Right lung (tissue), 5 donors: ENCODE measurements around the gene PCGF2. TPM values are rescaled to one million over a fixed set of nuclear protein-coding genes. Genes with fewer than 3 reads are reported as not detected.

Experiments used
- DNase-seq, 2 donors: peaks; one replicate each; pipeline ENCODE4 v3.0.0-alpha.2; 2013
- polyA plus RNA-seq, 5 donors: library from polyadenylated mRNA; unstranded; fragments of 120-200 nt; gene quantifications; one replicate each; pipeline versions ENCODE4 v1.2.1 to v1.2.3, GENCODE V29; 2013; ENCODE audit warnings: inconsistent platforms in 1 of 5, low replicate concordance in 1 of 5; ENCODE audit not compliant: insufficient read length in 5 of 5, insufficient read depth in 1 of 5

The PCGF2 gene
- polyA plus RNA-seq, 5 donors: 63.6 to 108 (median 89.9) TPM

GRCh38 chr17:38703742-38704605, 44.2 kb downstream of the PCGF2 start:
- DNase-seq: peak; percentile 79 to 81

DNA sequence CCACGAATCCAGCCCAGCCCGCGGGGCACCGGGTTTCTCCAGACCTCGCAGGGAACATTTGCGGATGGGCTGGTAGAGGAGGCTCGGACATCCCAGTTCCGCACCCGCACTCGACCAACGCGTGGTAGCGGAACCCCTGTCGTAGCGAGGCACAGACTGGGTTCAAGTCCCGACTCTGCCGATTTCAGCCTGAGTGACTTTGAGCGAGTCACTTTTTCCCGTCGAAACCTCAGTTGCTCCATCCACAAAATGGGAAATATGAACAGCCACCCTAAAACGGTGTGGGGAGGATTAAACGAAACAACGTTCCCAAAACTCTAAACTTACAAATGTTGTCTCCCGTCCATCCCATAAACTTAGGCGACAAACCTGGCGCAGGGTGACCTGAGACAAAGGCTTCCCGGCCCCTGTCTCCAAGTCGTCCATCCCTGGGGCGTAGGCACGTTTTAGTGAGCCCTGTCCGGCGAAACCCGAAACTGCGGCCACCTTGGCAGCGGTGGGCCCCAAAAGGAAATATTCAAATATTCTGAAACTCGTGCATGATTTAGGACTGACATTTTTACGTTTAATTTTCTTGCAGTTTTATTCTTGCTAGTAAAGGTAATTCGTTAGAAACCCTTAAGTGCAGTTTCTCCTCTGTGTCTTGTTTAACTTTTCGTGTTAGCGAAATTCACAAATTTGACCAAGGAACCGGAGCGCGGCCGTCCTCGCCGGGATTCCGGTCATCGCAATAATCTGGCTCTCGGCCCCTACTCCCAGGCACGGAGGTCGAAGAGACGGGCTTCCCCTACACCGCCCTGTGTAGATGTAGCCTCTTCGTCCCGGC, 45.0 kb downstream of the PCGF2 start:
- no peak for DNase-seq

- peak; percentile 86 to 87 for DNase-seq
These were observed 45.8 kb downstream of the PCGF2 start for GRCh38 chr17:38702166-38702915.

DNA sequence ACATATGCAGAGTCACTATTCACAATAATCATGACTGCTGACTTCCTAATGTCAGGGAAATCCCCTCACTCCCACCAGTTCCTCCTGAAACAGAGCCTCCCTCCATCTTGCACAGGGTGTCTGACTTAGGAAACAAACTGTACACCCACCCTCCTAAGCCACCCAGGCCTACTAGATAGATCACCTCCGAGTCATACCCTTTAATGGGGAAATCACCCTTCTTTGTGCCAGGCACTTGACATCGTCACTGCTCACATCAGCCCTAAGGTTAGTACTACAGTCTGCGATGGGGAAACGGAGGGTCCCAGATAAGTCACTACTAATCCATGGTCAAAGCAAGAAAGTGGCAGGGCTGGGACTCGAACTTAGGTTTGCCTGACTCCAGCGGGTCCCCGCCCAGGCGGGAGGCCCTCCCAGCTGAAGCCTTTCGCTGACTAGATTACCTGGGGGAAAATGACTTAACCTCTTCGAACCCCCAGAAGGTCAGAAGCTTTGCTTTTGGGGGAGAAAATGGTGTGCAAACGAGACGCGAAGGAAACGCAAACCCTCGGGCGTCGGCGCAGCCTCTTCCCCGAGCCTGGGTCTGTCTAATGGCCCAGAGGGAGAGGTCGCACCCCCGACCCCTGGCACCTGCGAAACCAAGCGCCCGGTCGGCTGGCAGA, 46.5 kb downstream of the PCGF2 start:
- DNase-seq: peak in 1 of 2 donors; percentile 59

GRCh38 chr17:38698760-38699159, 49.4 kb downstream of the PCGF2 start:
- no peak for DNase-seq

DNA sequence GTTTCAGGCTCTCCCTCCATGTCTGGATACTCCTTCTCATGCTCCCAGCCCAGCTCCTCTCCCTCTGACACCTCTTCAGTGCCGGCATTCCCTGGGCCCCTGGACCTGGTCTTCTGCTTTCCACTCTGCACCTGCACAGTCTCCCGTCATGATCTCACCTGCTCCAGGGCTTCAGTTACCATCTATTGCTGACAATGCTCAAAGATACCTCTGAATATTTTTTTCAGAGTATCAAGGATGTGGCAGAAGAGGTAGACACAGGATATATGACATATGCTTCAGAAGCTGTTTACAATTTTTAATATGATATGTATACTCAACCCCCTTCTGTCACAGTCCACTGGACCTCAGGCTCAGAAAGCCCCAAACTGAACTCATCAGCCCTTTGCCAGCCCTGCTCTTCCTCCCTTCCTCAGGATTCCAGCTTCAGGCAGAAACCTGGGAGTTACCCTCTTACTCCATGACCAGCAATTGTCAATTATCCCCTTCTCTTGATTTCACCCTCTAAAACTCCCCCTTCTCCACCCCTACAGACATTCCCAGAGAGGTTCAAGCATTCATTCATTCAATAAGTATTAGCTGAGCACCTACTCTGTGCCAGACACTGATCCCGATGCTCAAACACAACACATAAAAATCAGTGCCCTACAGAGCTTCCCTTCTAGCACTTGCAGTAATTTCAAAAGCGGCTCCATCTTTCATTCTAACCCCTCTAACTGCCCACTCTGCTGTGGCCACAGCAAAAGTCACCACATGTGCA, 50.9 kb downstream of the PCGF2 start:
- no peak for DNase-seq

- DNase-seq: peak; percentile 92 to 94
These were observed 54.3 kb downstream of the PCGF2 start for GRCh38 chr17:38693700-38694329.

DNA sequence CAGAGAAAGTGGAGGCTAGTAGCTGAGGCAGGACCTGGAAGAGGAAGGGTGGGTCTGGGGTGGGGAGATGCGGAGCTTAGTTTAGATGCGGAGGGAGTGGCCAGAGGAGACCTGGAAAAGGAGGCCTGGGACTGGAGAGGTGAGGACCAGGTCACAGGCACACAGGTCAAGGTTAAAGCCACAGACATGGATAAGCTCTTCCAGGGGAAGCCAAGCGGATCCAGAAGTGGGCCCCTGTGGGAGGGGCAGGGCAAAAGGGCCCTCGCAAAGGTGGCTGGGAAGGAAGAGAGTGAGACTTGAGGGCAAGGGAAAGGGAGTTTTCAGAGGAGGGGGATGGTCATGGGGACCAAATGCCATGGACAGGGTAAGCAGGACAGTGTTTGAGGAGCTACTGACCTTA, 57.0 kb downstream of the PCGF2 start:
- no peak for DNase-seq

- no peak for DNase-seq
These were observed 57.8 kb downstream of the PCGF2 start for GRCh38 chr17:38690386-38690785.

- no peak for DNase-seq
These were observed 60.9 kb downstream of the PCGF2 start for GRCh38 chr17:38687286-38687685.

- no peak for DNase-seq
These were observed 62.6 kb downstream of the PCGF2 start for GRCh38 chr17:38685491-38685890.

Other genes starting within 250 kb of the PCGF2 start
- gene SRCIN1, start 142.4 kb downstream of the PCGF2 start, polyA plus RNA-seq: 10 to 100 TPM in 2 of 5 donors, 1 to 10 TPM in 3; 5.8 to 10.8 (median 8.8) TPM
- gene EPOP, start 73.4 kb downstream of the PCGF2 start, polyA plus RNA-seq: 1 to 10 TPM; 1.2 to 2.1 (median 1.7) TPM
- gene MLLT6, start 43.1 kb downstream of the PCGF2 start, polyA plus RNA-seq: 100 to 1,000 TPM in 3 of 5 donors, 10 to 100 TPM in 2; 88.4 to 127 (median 112) TPM
- 10 to 100 TPM in 3 of 5 donors, 1 to 10 TPM in 2; 9.5 to 20.5 (median 11.5) TPM for gene CISD3, start 18.0 kb downstream of the PCGF2 start, polyA plus RNA-seq
- gene PSMB3, start 4.4 kb upstream of the PCGF2 start, polyA plus RNA-seq: 100 to 1,000 TPM in 2 of 5 donors, 10 to 100 TPM in 3; 90.6 to 113 (median 97.3) TPM
- gene PIP4K2B, start 51.2 kb upstream of the PCGF2 start, polyA plus RNA-seq: 10 to 100 TPM; 80.6 to 92.5 (median 84.1) TPM
- gene CWC25, start 77.0 kb upstream of the PCGF2 start, polyA plus RNA-seq: 10 to 100 TPM; 25.3 to 29.6 (median 26.5) TPM
- gene RPL23, start 105.4 kb upstream of the PCGF2 start, polyA plus RNA-seq: 1,000 to 10,000 TPM; 2,672 to 3,641 (median 3,192) TPM
- gene LASP1, start 121.7 kb upstream of the PCGF2 start, polyA plus RNA-seq: 100 to 1,000 TPM; 132 to 164 (median 144) TPM
- gene FBXO47, start 219.1 kb upstream of the PCGF2 start, polyA plus RNA-seq: not detected